ENCODE measurements around the gene RNF220. TPM values are rescaled to one million over a fixed set of nuclear protein-coding genes. Genes with fewer than 3 reads are reported as not detected.
A peak's percentile ranks its signal among the peaks of the same experiment; 100 is the strongest.

The RNF220 gene
- total and polyA plus RNA-seq, 2 of the 4 experiments (the other 2 are of a cell fraction): 71.8 to 77.1 TPM

DNA sequence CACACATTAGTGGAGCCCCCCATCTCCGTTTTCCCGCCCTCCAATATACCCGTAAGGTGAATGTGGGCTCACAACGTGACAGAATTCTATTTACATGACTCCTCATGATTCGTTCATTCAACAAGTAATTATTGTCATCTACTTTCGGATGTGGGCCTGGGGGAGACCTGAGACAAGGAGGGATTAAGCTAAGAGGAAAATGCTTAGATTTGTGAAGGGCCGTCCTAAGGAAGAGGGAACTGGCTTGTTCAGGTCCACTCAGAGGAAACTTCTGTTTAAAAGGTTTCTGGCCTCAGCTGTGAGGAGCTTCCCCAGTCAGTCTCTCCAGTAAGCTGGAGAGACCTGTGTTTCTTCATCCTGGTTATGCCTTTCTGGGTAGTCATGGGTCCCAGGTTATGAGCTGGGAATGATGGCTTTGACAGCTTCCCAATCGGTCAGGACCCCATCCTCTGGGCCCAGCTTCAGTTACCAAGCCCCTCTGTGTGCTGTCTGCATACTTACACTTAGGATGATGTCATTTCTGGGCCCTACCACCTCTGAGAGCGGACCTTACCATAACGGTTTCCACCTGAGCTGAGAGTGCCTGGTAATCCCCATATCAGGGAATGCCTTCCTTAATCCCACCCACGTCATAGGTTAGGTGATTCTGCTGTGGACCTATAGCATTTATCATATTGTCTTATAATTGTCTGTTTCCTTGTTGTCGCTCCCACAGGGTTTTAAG lies 49.3 kb upstream of the RNF220 start:
- Histone ChIP-seq H4K8ac (ENCODE audit: low read depth in 2 of 2, low read length in 2 of 2) (peak overlapping the region; percentile 98 to 99), H3K4me2 (ENCODE audit: low read depth, low read length) (peak overlapping the region; percentile 88), H3K27me3 (ENCODE audit: control insufficient read depth, insufficient read depth, low read length) (no peaks in the 10 kb centered on the region), H2AFZ (replicated peaks; ENCODE audit: low read length, poor library complexity) (peak overlapping the region; percentile 93), H3K4me3 (ENCODE audit: insufficient read depth, low read depth, low read length) (peak overlapping the region; percentile 37), H3K9me3 (ENCODE audit: control insufficient read depth, insufficient read depth, low read length) (no peaks in the 10 kb centered on the region), H3K36me3 (ENCODE audit: control insufficient read depth, insufficient read depth, low read length) (no peaks in the 10 kb centered on the region), H3K79me1 (ENCODE audit: low read depth in 1 of 2, low read length in 2 of 2) (peaks cover 24 to 30% of the 10 kb centered on the region in 2 experiments), H2BK15ac (ENCODE audit: low read depth, low read length) (peak overlapping the region; percentile 16; the same call in 1 of the 3 replicates), H2BK20ac (ENCODE audit: low read depth, low read length) (no peak overlapping the region; the same call in 1 of the 2 replicates), H3K56ac (ENCODE audit: extremely low read depth, insufficient read depth, low read length) (no peak overlapping the region), H4K5ac (ENCODE audit: low read depth, low read length) (peak overlapping the region; percentile 98), H3K27ac (ENCODE audit: insufficient read depth, low read length) (no peak overlapping the region), H2AK5ac (ENCODE audit: low read depth, low read length) (no peak overlapping the region), H3K4ac (ENCODE audit: low read depth, low read length) (peak overlapping the region; percentile 67), H3K14ac (replicated peaks; ENCODE audit: low read depth, low read length) (peak overlapping the region; percentile 82), H2AK9ac (replicated peaks; ENCODE audit: low read depth, low read length, poor library complexity) (peak overlapping the region; percentile 12), H2BK120ac (ENCODE audit: low read depth, low read length) (peak overlapping the region; percentile 20; the same call in 1 of the 2 replicates), H3K4me1 (ENCODE audit: control insufficient read depth, insufficient read depth, low read length) (peaks cover 3% of the 10 kb centered on the region), H3K9ac (ENCODE audit: low read depth, low read length) (0 out of 2 replicates have a peak overlapping the region, but pooled peaks have one; percentile 21), H4K91ac (ENCODE audit: insufficient read depth, low read depth, low read length) (peak overlapping the region; percentile 20), H3K9me1 (ENCODE audit: insufficient read depth, low read length) (peaks cover 8% of the 10 kb centered on the region), H3K23ac (ENCODE audit: low read depth, low read length) (peak overlapping the region; percentile 41; the same call in 1 of the 2 replicates), H4K20me1 (ENCODE audit: insufficient read depth, low read length) (no peaks in the 10 kb centered on the region), H2BK5ac (ENCODE audit: low read depth, low read length, poor library complexity, severe bottlenecking) (peak overlapping the region; percentile 1), H3K18ac (ENCODE audit: low read depth, low read length) (0 out of 2 replicates have a peak overlapping the region, but pooled peaks have one; percentile 7)
- intact Hi-C loops (cut with micrococcal nuclease) (loop anchor here (2.0 kb wide), 1 partner anchor 27 kb away; no protein-coding TSS in a partner anchor), dilution Hi-C loops (cut with HindIII; ENCODE audit: low sequenced_read_pairs, unreplicated experiment) (no loop called here), in situ Hi-C loops (cut with MboI; ENCODE audit: low sequenced_read_pairs) (no loop called here)
- ATAC-seq (ENCODE audit: low read depth): no peak
- WGBS, 2 experiments (ENCODE audit: extremely low coverage in 2 of 2, insufficient read length in 1 of 2): 80% methylated on average over 1 of the region's 12 CpGs; no CpG with 5 or more reads in 1 of the 2 experiments
- TF ChIP-seq RAD21 (IDR thresholded peaks at IDR 0.05; ENCODE audit: low read length) (no peak), BHLHE40 (IDR thresholded peaks at IDR 0.05; ENCODE audit: low read depth, low read length) (no peak), POLR2A (IDR thresholded peaks at IDR 0.05; ENCODE audit: low read depth, low read length) (no peak), ELK1 (IDR thresholded peaks at IDR 0.05; ENCODE audit: borderline replicate concordance, low read depth, low read length) (no peak), RFX5 (IDR thresholded peaks at IDR 0.05; ENCODE audit: low read depth, low read length) (no peak), NFE2L2 (IDR thresholded peaks at IDR 0.05; ENCODE audit: low read depth, low read length) (no peak), CHD1 (IDR thresholded peaks at IDR 0.05; ENCODE audit: low read depth, low read length) (no peak), RCOR1 (IDR thresholded peaks at IDR 0.05; ENCODE audit: insufficient replicate concordance, low read length) (no peak), FOS (IDR thresholded peaks at IDR 0.05; ENCODE audit: low read depth, low read length) (no peak), USF2 (IDR thresholded peaks at IDR 0.05; ENCODE audit: low read depth, low read length) (no peak), CEBPB (IDR thresholded peaks at IDR 0.05; ENCODE audit: low read depth, low read length) (no peak), SMC3 (IDR thresholded peaks at IDR 0.05; ENCODE audit: low read depth, low read length) (no peak), MXI1 (IDR thresholded peaks at IDR 0.05; ENCODE audit: borderline replicate concordance, low read depth, low read length) (no peak)
- TF ChIP-seq, protein P1, sequence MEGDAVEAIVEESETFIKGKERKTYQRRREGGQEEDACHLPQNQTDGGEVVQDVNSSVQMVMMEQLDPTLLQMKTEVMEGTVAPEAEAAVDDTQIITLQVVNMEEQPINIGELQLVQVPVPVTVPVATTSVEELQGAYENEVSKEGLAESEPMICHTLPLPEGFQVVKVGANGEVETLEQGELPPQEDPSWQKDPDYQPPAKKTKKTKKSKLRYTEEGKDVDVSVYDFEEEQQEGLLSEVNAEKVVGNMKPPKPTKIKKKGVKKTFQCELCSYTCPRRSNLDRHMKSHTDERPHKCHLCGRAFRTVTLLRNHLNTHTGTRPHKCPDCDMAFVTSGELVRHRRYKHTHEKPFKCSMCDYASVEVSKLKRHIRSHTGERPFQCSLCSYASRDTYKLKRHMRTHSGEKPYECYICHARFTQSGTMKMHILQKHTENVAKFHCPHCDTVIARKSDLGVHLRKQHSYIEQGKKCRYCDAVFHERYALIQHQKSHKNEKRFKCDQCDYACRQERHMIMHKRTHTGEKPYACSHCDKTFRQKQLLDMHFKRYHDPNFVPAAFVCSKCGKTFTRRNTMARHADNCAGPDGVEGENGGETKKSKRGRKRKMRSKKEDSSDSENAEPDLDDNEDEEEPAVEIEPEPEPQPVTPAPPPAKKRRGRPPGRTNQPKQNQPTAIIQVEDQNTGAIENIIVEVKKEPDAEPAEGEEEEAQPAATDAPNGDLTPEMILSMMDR (conservative IDR thresholded peaks at IDR 0.05; ENCODE audit: low read depth, low read length): no peak
- ChIA-PET POLR2A (ENCODE audit: unreplicated experiment) (no interaction called here), CTCF (interaction anchor here (0.9 kb wide), 1 partner anchor 26 kb away, joined by 3 read pairs; no protein-coding TSS in a partner anchor)
- DNase-seq: no peak
- BruUV-seq (replicated peaks): no TSS peak
